Suprapubic skin (tissue), 3 donors: ENCODE data around the gene WDR11.

Experiments
- CTCF ChIP-seq, 2 donors: fragments of 200-600 bp in 1 of 2; fragments of 450-650 bp in 1 of 2; sonication (generic) in 1 of 2; IDR thresholded peaks; one replicate each; pipeline ENCODE4 v1.5.1; 2016 to 2019; ENCODE audit warnings: antibody characterized with exemption in 2 of 2, mild to moderate bottlenecking in 1 of 2, moderate library complexity in 1 of 2
- EP300 ChIP-seq: sonication (generic); formaldehyde crosslinking; IDR thresholded peaks from one replicate; pipeline ENCODE4 v1.6.1; 2017; ENCODE audit warnings: antibody characterized with exemption

- TF ChIP-seq CTCF (IDR thresholded peaks at IDR 0.05) (no peak), EP300 (no peak)
Measured at GRCh38 chr10:120818301-120818700, 32.9 kb upstream of the WDR11 start.
